HCT116 (cell line): ENCODE measurements around the gene SH3GL1. TPM values are rescaled to one million over a fixed set of nuclear protein-coding genes. Genes with fewer than 3 reads are reported as not detected.
A peak's percentile ranks its signal among the peaks of the same experiment; 100 is the strongest.

Experiments
- ATAC-seq: fragments of 200-7000 bp; cut with Tn5 transposase; 2 replicates; pipeline ENCODE4 v1.9.1; 2020; ENCODE audit warnings: mild to moderate bottlenecking, moderate library complexity
- BruUV-seq: library from RNA; stranded (reverse); fragments of 400-500 nt; replicated peaks from 2 replicates; lab custom pipeline; 2021; lab: Mats Ljungman, UMichigan
- CTCF ChIA-PET: fragments of 300-600 bp; sonication (Branson Sonifier 250); formaldehyde crosslinking; loops from one replicate; lab custom pipeline; 2021; ENCODE audit warnings: antibody characterized with exemption; lab: Charles Lee
- POLR2A ChIA-PET: fragments of 300-600, 350-600 bp; sonication (Branson Sonifier 250); formaldehyde crosslinking; loops from one replicate; lab custom pipeline; 2021; ENCODE audit warnings: antibody characterized with exemption; lab: Charles Lee
- RAD21 ChIA-PET, 2 experiments: fragments of 300-600 bp; sonication (Branson Sonifier 250); formaldehyde crosslinking; loops; one replicate each; lab custom pipeline; 2023; ENCODE audit warnings: low total read pairs in 2 of 2; ENCODE audit not compliant: uncharacterized antibody in 2 of 2, unreplicated experiment in 2 of 2, low non-redundant PET in 1 of 2; lab: Charles Lee
- DNase-seq: peaks from one replicate; pipeline ENCODE4 v3.0.0-alpha.2; 2010; ENCODE audit warnings: low read depth, low spot score
- H2AFZ ChIP-seq: fragments of 200-600 bp; shearing (Covaris generic), sonication (generic); 2 replicates; pipeline ENCODE4 v1.6.1; 2017; ENCODE audit warnings: low read depth, mixed run types, mixed read lengths, antibody characterized with exemption, low read length; ENCODE audit not compliant: poor library complexity, severe bottlenecking
- H3K27ac ChIP-seq: 2 replicates; pipeline ENCODE4 v1.5.1; 2012; ENCODE audit warnings: low read depth, low read length
- H3K27me3 ChIP-seq: fragments of 200-600 bp; sonication (generic); 2 replicates; pipeline ENCODE4 v1.6.1; 2016; ENCODE audit warnings: mixed run types, low read length, mixed read lengths; ENCODE audit not compliant: insufficient read depth
- H3K36me3 ChIP-seq, 2 experiments: fragments of 200-500 bp in 1 of 2; fragments of 200-600 bp in 1 of 2; sonication (Bioruptor generic) in 1 of 2; sonication (generic) in 1 of 2; 2 replicates each; pipeline versions ENCODE4 v1.5.1 to v1.6.1; 2014 to 2016; ENCODE audit warnings: low read length in 2 of 2, inconsistent platforms in 1 of 2, mixed read lengths in 1 of 2, mixed run types in 1 of 2; ENCODE audit not compliant: insufficient read depth in 2 of 2, control insufficient read depth in 1 of 2
- H3K4me1 ChIP-seq, 2 experiments: fragments of 200-600 bp in 1 of 2; sonication (generic) in 1 of 2; 2 replicates each; pipeline versions ENCODE4 v1.5.1 to v1.6.1; 2012 to 2017; ENCODE audit warnings: low read length in 2 of 2, inconsistent platforms in 1 of 2, mild to moderate bottlenecking in 1 of 2, mixed read lengths in 1 of 2, mixed run types in 1 of 2, moderate library complexity in 1 of 2; ENCODE audit not compliant: insufficient read depth in 2 of 2, control insufficient read depth in 1 of 2
- H3K4me2 ChIP-seq: fragments of 200-600 bp; sonication (generic); 2 replicates; pipeline ENCODE4 v1.6.1; 2017; ENCODE audit warnings: mixed run types, low read length, mixed read lengths
- H3K4me3 ChIP-seq, 2 experiments: fragments of 200-600 bp in 1 of 2; sonication (generic) in 1 of 2; replicated peaks in 1 of 2; 2 replicates each; pipeline ENCODE4 v1.5.1; 2011 to 2016; ENCODE audit warnings: low read length in 2 of 2, control low read depth in 1 of 2, low read depth in 1 of 2, mild to moderate bottlenecking in 1 of 2, mixed read lengths in 1 of 2, mixed run types in 1 of 2
- H3K79me2 ChIP-seq: fragments of 200-600 bp; sonication (generic); 2 replicates; pipeline ENCODE4 v1.6.1; 2017; ENCODE audit warnings: mild to moderate bottlenecking, mixed run types, low read length, moderate library complexity, mixed read lengths; ENCODE audit not compliant: insufficient read depth
- H3K9ac ChIP-seq: fragments of 200-600 bp; sonication (generic); 2 replicates; pipeline ENCODE4 v1.6.1; 2016; ENCODE audit warnings: low read length, mixed read lengths
- H3K9me2 ChIP-seq: fragments of 200-600 bp; sonication (generic), shearing (Covaris generic); 2 replicates; pipeline ENCODE4 v1.6.1; 2017; ENCODE audit warnings: mixed run types, mild to moderate bottlenecking, moderate library complexity; ENCODE audit not compliant: insufficient read depth
- H3K9me3 ChIP-seq, 2 experiments: fragments of 200-500 bp in 1 of 2; fragments of 200-600 bp in 1 of 2; sonication (Bioruptor generic) in 1 of 2; sonication (generic) in 1 of 2; 2 replicates each; pipeline ENCODE4 v1.6.1; 2014 to 2017; ENCODE audit warnings: low read length in 2 of 2, mixed read lengths in 2 of 2, inconsistent platforms in 1 of 2, low read depth in 1 of 2, mild to moderate bottlenecking in 1 of 2, mixed run types in 1 of 2, moderate library complexity in 1 of 2; ENCODE audit not compliant: control insufficient read depth in 1 of 2, insufficient read depth in 1 of 2
- H4K20me1 ChIP-seq: fragments of 200-600 bp; sonication (generic), shearing (Covaris generic); 2 replicates; pipeline ENCODE4 v1.6.1; 2017; ENCODE audit warnings: mixed run types, mild to moderate bottlenecking, moderate library complexity; ENCODE audit not compliant: insufficient read depth
- CEBPB ChIP-seq: IDR thresholded peaks from 2 replicates; pipeline ENCODE4 v1.6.1; 2012; ENCODE audit warnings: low read depth
- EGR1 ChIP-seq: IDR thresholded peaks from 2 replicates; pipeline ENCODE4 v1.6.1; 2012; ENCODE audit warnings: low read depth
- ELF1 ChIP-seq: IDR thresholded peaks from 2 replicates; pipeline ENCODE4 v1.6.1; 2012; ENCODE audit warnings: low read depth, borderline replicate concordance
- EZH2 ChIP-seq: fragments of 200-600 bp; sonication (generic); IDR thresholded peaks from 2 replicates; pipeline ENCODE4 v1.6.1; 2017; ENCODE audit warnings: antibody characterized with exemption, mixed run types
- EZH2phosphoT487 ChIP-seq: fragments of 200-600 bp; IDR thresholded peaks from 2 replicates; pipeline ENCODE4 v1.6.1; 2018; ENCODE audit warnings: antibody characterized with exemption, borderline replicate concordance
- FOSL1 ChIP-seq: IDR thresholded peaks from 2 replicates; pipeline ENCODE4 v1.6.1; 2012; ENCODE audit warnings: low read depth
- JUND ChIP-seq: IDR thresholded peaks from 2 replicates; pipeline ENCODE4 v1.6.1; 2012
- POLR2A ChIP-seq: IDR thresholded peaks from 2 replicates; pipeline ENCODE4 v1.7.0; 2011; ENCODE audit warnings: borderline replicate concordance; ENCODE audit not compliant: insufficient read depth, insufficient read length; ENCODE audit errors: extremely low read depth
- RAD21 ChIP-seq: IDR thresholded peaks from 2 replicates; pipeline ENCODE4 v1.6.1; 2012; ENCODE audit warnings: low read depth, mild to moderate bottlenecking
- SIN3A ChIP-seq: IDR thresholded peaks from 2 replicates; pipeline ENCODE4 v1.6.1; 2012; ENCODE audit warnings: low read depth
- SP1 ChIP-seq: IDR thresholded peaks from 2 replicates; pipeline ENCODE4 v1.6.1; 2012; ENCODE audit warnings: low read depth
- TCF7L2 ChIP-seq: IDR thresholded peaks from 2 replicates; pipeline ENCODE4 v1.7.0; 2011; ENCODE audit warnings: borderline replicate concordance, inconsistent platforms; ENCODE audit not compliant: insufficient read depth, insufficient read length; ENCODE audit errors: extremely low read depth
- ZFX ChIP-seq: fragments of 450-650 bp; IDR thresholded peaks from 2 replicates; pipeline ENCODE4 v1.6.1; 2017
- ZNF274 ChIP-seq: fragments of 200-500 bp; sonication (Bioruptor generic); IDR thresholded peaks from 2 replicates; pipeline ENCODE4 v1.6.1; 2014; ENCODE audit warnings: mild to moderate bottlenecking, low read depth, low read length, inconsistent platforms
- intact Hi-C: fragments of 100-400 bp; cut with micrococcal nuclease; formaldehyde crosslinking; loops from 2 replicates; pipeline ENCODE4 v1.10.0; 2022
- total RNA-seq: library from RNA; stranded (reverse); gene quantifications from one replicate; pipeline ENCODE4 v1.2.1, GENCODE V29; 2021; ENCODE audit not compliant: unreplicated experiment
- TF ChIP-seq, protein P1 (sequence below): IDR thresholded peaks from 2 replicates; pipeline ENCODE4 v1.6.1; 2012
- TF ChIP-seq, protein P2 (sequence below): IDR thresholded peaks from 2 replicates; pipeline ENCODE4 v1.6.1; 2012; ENCODE audit warnings: low read depth
- TF ChIP-seq, protein P3 (sequence below): IDR thresholded peaks from 2 replicates; pipeline ENCODE4 v1.6.1; 2011; ENCODE audit warnings: mild to moderate bottlenecking, low read length, moderate library complexity; ENCODE audit not compliant: insufficient replicate concordance; ENCODE audit errors: extremely low read depth
- TF ChIP-seq, protein P4 (sequence below): IDR thresholded peaks from 2 replicates; pipeline ENCODE4 v1.6.1; 2012

Gene SH3GL1
- total RNA-seq, 1 experiment from 2014 or later = 86.0 TPM

DNA sequence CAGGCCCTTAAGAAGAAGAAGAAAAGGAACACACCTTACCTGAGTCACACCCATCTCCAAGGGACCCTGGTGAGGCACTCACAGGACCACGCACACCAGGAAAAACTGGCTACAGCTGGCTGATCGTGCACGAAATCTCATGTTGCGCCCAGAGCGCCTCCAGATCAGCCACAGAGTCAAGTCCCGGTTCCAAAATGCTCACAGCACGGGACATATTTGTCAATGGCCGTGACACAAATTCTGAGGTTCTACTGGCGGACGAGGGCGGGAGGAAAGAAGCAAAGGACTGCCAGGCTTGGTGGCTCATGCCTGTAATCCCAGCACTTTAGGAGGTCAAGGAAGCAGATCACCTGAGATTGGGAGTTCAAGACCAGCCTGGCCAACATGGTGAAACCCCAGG lies 21.5 kb downstream of the SH3GL1 start:
- H2AFZ ChIP-seq = no peak overlapping the region
- POLR2A ChIA-PET = no interaction called here
- peaks cover 80% of the 10 kb centered on the region for H3K79me2 ChIP-seq
- no peak overlapping the region for H3K27ac ChIP-seq
- no peaks in the 10 kb centered on the region for H3K36me3 ChIP-seq
- H3K4me1 ChIP-seq = peaks cover 63 to 74% of the 10 kb centered on the region in 2 experiments
- H3K27me3 ChIP-seq = no peaks in the 10 kb centered on the region
- no peak overlapping the region for H3K4me3 ChIP-seq
- BruUV-seq = no TSS peak
- TF ChIP-seq JUND (no peak), ZNF274 (no peak), RAD21 (no peak), SIN3A (no peak), ZFX (no peak), EZH2 (no peak), CEBPB (no peak), FOSL1 (no peak), POLR2A (no peak), ELF1 (no peak), EGR1 (no peak), TCF7L2 (no peak), EZH2phosphoT487 (no peak), SP1 (no peak)
- TF ChIP-seq, protein P1, sequence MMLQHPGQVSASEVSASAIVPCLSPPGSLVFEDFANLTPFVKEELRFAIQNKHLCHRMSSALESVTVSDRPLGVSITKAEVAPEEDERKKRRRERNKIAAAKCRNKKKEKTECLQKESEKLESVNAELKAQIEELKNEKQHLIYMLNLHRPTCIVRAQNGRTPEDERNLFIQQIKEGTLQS = no peak
- TF ChIP-seq, protein P2, sequence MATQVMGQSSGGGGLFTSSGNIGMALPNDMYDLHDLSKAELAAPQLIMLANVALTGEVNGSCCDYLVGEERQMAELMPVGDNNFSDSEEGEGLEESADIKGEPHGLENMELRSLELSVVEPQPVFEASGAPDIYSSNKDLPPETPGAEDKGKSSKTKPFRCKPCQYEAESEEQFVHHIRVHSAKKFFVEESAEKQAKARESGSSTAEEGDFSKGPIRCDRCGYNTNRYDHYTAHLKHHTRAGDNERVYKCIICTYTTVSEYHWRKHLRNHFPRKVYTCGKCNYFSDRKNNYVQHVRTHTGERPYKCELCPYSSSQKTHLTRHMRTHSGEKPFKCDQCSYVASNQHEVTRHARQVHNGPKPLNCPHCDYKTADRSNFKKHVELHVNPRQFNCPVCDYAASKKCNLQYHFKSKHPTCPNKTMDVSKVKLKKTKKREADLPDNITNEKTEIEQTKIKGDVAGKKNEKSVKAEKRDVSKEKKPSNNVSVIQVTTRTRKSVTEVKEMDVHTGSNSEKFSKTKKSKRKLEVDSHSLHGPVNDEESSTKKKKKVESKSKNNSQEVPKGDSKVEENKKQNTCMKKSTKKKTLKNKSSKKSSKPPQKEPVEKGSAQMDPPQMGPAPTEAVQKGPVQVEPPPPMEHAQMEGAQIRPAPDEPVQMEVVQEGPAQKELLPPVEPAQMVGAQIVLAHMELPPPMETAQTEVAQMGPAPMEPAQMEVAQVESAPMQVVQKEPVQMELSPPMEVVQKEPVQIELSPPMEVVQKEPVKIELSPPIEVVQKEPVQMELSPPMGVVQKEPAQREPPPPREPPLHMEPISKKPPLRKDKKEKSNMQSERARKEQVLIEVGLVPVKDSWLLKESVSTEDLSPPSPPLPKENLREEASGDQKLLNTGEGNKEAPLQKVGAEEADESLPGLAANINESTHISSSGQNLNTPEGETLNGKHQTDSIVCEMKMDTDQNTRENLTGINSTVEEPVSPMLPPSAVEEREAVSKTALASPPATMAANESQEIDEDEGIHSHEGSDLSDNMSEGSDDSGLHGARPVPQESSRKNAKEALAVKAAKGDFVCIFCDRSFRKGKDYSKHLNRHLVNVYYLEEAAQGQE = no peak
- TF ChIP-seq, protein P3, sequence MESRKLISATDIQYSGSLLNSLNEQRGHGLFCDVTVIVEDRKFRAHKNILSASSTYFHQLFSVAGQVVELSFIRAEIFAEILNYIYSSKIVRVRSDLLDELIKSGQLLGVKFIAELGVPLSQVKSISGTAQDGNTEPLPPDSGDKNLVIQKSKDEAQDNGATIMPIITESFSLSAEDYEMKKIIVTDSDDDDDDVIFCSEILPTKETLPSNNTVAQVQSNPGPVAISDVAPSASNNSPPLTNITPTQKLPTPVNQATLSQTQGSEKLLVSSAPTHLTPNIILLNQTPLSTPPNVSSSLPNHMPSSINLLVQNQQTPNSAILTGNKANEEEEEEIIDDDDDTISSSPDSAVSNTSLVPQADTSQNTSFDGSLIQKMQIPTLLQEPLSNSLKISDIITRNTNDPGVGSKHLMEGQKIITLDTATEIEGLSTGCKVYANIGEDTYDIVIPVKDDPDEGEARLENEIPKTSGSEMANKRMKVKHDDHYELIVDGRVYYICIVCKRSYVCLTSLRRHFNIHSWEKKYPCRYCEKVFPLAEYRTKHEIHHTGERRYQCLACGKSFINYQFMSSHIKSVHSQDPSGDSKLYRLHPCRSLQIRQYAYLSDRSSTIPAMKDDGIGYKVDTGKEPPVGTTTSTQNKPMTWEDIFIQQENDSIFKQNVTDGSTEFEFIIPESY = no peak
- TF ChIP-seq, protein P4, sequence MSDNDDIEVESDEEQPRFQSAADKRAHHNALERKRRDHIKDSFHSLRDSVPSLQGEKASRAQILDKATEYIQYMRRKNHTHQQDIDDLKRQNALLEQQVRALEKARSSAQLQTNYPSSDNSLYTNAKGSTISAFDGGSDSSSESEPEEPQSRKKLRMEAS = no peak
- RAD21 ChIA-PET = no interaction called here
- CTCF ChIA-PET = no interaction called here
- peak overlapping the region; percentile 50 for H3K4me2 ChIP-seq
- no peak overlapping the region for H3K9ac ChIP-seq
- no peaks in the 10 kb centered on the region for H3K9me2 ChIP-seq
- no peaks in the 10 kb centered on the region for H3K9me3 ChIP-seq
- ATAC-seq = no peak
- no peak for DNase-seq
- intact Hi-C loops = no loop called here
- H4K20me1 ChIP-seq = peaks cover 3% of the 10 kb centered on the region; the same call in 1 of the 2 replicates
